ENCODE results near the gene PHKA1.
"Not testable (repeated sequence)": the region's sequence is repeated elsewhere in the genome, so short reads cannot be mapped to it uniquely, and the experiment has no call there.

PHKA1 gene

DNA sequence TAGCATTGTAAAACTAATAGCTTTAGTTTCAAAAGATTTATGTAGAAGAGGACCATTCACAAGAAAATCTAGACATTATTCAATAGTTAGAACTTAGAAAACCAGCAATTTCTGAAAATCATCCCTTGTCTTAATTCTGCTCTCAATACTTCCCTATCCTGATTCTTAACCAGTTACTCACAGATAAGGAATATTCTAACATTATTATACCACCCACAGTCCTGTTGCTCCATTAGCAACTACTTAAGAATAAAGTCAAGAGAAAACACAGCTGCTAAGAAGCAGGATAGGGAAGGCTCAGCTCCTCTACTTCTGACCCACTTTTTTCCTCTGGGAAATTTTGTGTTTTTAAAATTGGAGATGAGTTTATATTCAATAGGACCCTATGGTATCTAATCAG is 47.7 kb downstream of the PHKA1 start:
- no peak for DNase-seq (ENCODE audit: low read depth in 2 of 2)

- no peak for DNase-seq (ENCODE audit: low read depth in 2 of 2)
These were observed 50.4 kb downstream of the PHKA1 start for GRCh38 chrX:72663737-72664136.

DNA sequence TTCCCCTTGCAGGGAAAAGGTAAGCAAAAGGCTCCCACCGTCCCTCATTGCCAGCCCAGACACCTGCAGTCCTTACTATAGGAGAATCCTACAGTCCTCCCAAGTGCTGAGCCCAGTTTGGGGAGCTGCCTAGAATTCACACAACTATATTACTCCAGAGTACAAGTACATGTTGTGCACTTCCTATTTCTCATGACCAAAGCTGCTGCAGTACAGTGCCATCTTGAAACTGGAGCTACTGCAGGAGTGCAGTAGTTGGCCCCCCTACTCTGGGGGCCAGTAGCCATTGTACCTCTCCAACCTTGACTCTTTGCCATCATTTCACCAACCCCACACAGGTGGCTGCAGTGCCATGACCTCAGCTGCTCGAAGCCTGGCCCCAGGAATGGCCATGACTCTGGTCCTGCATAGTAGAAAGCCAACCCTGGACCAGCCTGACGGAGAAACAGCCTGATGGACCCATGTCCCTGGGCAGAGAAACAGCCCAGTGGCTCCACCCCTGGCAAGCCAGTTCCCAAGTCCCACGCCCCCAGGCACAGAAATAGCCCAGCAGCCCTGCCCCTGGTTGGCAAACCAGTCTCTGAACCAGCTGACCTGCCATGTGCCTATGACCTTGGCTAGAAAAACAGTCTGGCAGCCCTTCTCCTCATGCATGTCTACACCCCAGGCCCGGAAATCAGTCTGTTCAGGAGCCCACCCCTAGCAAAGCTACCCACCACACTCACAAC is 51.9 kb downstream of the PHKA1 start:
- DNase-seq (ENCODE audit: low read depth in 2 of 2) = no peak

DNA sequence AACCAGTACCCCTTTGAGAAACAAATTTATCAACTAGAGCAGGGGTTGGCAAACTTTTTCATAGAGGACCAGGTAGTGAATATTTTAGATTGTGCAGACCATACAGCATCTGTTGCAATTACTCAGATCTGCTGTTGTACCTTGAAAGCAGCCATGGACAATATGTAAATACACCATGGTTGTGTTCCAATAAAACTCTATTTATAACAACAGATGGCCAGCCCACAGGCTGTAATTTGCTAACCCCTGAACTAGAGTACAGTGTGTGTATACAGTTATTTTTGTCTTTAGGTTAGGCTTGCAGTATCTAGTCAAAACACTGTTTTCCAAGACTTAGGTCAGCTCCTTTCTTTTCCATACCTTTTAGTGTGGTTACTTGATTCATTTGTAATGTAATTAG is 54.4 kb downstream of the PHKA1 start:
- no peak for DNase-seq (ENCODE audit: low read depth in 2 of 2)

GRCh38 chrX:72652082-72652481 is 62.0 kb downstream of the PHKA1 start:
- DNase-seq (ENCODE audit: low read depth in 2 of 2) = no peak

- DNase-seq (ENCODE audit: low read depth in 2 of 2) = no peak
These were observed 69.2 kb downstream of the PHKA1 start for GRCh38 chrX:72644946-72645345.

- DNase-seq (ENCODE audit: low read depth in 2 of 2) = no peak
These were observed 72.5 kb downstream of the PHKA1 start for GRCh38 chrX:72641611-72642010.

DNA sequence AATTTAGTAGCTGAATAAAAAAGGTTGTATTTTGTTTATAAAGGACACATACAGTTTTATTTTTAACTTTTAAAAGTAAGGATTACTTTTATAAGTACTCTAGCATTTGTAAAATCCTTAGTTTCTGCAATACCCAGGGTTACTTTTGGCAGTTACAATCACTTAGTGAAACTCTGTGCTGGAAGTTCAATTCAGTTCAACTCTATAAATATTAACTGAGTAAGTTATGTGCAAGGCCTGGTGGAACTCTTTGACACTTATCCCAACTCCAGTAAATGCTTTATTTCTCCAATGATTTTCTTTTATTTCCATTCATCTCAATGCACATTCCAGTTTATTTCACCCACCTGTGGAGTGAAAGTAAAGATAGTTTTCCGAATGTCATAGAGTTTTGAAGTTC is 78.2 kb downstream of the PHKA1 start:
- no peak for DNase-seq (ENCODE audit: low read depth in 2 of 2)

DNA sequence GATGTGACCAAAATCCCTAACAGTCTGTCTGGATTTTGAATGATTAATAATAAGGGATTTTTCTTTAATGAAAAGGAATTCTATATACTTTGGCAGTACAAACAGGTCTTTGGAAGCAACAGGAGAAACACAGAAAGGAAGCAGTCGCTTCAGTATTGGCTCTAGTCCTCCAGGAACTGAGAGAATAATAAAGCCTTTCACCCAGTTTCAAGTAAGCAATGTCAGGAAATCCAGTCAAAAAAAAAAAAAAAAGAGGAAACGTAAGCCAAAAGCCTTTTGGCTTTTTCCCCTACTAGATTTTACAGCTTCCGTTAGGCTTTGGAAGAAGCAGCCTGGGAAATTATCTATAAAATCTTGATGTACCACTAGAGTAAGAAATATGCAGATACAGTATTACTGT is 79.8 kb downstream of the PHKA1 start:
- DNase-seq (ENCODE audit: low read depth in 2 of 2) = no peak

DNA sequence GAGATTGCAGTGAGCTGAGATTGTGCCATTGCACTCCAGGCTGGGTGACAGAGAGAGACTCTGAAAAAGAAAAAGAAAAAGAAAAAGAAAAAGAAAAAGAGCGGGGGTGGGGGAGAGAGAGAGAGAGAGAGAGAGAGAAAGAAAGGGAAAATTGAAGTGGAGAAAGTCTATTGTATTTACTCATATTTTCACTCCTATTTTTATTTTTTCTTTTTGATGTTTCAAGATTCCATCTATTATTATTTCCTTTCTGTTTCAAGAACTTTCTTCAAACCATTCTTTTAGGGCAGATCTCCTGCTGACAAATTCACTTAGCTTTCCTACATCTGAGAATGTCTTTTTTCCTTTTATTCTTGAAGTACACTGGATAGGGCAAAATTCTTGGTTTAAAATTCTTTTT is 83.9 kb downstream of the PHKA1 start:
- no peak for DNase-seq (ENCODE audit: low read depth in 2 of 2)

- no peak for DNase-seq (ENCODE audit: low read depth in 2 of 2)
These were observed 89.9 kb downstream of the PHKA1 start for GRCh38 chrX:72624194-72624593.

GRCh38 chrX:72621625-72622485 is 92.3 kb downstream of the PHKA1 start:
- no peak for DNase-seq (ENCODE audit: low read depth in 2 of 2)

DNA sequence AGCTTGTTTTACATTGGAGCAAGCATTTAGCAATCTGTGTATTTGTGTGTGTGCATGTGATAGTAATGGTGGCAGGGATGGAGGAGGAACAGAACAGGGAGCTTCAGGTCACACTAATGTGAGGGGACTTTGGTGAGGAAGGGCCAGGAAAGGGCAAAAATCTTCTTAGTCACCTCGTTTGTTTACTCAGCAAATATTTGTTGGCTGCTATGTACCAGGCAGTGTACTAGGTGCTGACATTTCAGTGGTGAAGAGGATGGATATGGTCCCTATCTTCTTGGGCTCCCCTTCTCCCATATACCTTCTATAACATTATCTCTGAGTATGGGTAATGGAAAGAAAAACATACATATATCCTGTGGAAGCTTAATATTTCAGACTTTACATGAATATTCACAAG is 92.9 kb downstream of the PHKA1 start:
- DNase-seq (ENCODE audit: low read depth in 2 of 2) = no peak

GRCh38 chrX:72620550-72621145 is 93.5 kb downstream of the PHKA1 start:
- DNase-seq (ENCODE audit: low read depth in 2 of 2) = peak in 1 of 2 donors; percentile 8

DNA sequence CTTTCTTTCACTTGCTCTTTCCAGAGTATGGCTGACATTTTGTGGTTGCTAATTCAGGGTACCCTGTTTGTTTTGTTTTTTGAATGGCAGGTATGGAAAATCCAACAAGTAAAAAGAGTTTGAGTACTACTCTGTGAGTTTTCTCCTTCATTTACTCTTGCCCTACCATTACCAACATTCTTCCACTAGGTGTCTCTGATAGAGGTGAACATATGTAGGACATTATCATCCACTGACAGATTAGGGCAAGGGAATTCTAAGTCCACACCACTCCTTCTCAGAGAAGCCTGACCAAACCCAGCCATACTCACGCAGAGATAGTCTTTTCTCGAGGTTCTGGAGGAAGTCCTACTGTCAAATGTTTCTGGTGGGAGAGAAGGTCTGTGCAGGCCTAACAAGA is 104.8 kb downstream of the PHKA1 start:
- no peak for DNase-seq (ENCODE audit: low read depth in 2 of 2)

DNA sequence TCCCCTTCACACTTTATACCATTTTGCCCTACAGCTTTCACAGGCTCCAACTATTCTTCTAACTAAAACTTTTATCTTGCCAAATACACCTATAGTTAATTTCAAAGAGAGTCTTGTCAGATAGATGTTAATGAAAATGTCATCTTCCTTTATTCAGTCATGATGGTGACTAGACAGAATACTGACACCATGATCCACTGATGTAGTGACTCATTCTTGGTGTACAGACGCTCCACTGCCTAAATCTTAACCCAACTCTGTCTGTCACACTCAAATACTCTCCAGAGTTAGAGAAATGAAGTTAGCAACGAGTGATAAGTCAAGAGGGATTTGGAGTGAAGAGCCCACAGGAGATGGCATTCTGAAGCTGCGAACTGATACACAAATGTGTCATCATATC is 109.4 kb downstream of the PHKA1 start:
- no peak for DNase-seq (ENCODE audit: low read depth in 2 of 2)

GRCh38 chrX:72604112-72604511 is 110.0 kb downstream of the PHKA1 start:
- no peak for DNase-seq (ENCODE audit: low read depth in 2 of 2)

DNA sequence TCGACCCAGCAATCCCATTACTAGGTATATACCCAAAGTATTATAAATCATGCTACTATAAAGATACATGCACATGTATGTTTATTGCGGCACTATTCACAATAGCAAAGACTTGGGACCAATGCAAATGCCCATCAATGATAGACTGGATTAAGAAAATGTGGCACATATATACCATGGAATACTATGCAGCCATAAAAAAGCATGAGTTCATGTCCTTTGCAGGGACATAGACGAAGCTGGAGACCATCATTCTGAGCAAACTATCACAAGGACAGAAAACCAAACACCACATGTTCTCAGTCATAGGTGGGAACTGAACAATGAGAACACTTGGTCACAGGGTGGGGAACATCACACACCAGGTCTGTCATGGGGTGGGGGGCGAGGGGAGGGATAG is 123.1 kb downstream of the PHKA1 start:
- not testable (repeated sequence) for DNase-seq (ENCODE audit: low read depth in 2 of 2)

GRCh38 chrX:72584163-72584562 is 129.9 kb downstream of the PHKA1 start:
- DNase-seq (ENCODE audit: low read depth in 2 of 2) = no peak

DNA sequence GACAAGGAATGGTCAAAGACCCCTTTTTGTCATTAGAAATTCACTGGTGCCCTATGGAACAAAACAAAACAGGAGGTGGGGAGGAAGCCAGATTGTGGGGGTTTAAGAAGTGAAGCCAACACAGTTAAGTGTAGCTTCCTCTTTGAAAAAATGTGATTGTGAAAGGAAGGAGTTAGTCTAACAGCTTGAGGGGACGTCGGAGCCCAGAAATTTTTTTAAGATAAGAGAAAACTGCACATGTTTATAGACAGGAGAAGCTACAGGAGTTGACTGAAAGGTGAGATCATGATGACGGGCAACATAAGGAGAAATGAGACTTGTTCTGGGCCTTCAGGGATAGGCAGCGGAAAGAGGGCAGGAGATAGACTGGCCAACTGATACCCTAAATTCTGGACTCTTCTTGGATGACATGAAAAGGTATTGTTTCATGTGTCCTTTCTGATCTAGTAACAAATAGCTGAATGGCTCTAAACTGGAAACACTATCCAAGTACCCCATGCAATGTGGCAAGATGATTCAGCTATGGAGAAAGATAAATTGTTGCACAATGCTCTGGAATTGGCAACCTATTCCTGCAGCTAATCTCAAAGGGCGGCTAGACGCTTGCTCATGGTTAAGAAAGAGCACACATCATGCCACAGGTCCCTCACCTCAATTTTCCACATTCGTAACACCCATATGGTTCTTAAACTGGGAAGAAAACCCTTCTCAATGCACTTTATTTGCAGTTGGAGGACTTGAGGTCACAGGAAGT is 137.8 kb downstream of the PHKA1 start:
- DNase-seq (ENCODE audit: low read depth in 2 of 2) = no peak

GRCh38 chrX:72573158-72573511 is 141.0 kb downstream of the PHKA1 start:
- DNase-seq (ENCODE audit: low read depth in 2 of 2) = no peak

All from stimulated activated CD8-positive, alpha-beta memory T cell treated with anti-CD3 and anti-CD28 coated beads, Interleukin-15, amount 100 ng/mL, for 4 hours (primary cell).